Heart right ventricle (tissue), 16 donors: Measurements from ENCODE around the gene MAP3K19. TPM values are rescaled to one million over a fixed set of nuclear protein-coding genes. Genes with fewer than 3 reads are reported as not detected.

ENCODE experiments used
- ATAC-seq, 8 donors: fragments of 200-7000 bp; cut with Tn5 transposase; one replicate each; pipeline ENCODE4 v1.9.1; 2020; ENCODE audit warnings: mild to moderate bottlenecking in 8 of 8, moderate library complexity in 8 of 8, moderate number of reproducible peaks in 1 of 8
- DNase-seq, 2 donors: peaks; one replicate each; pipeline ENCODE4 v3.0.0-alpha.2; 2020
- H3K27ac ChIP-seq, 10 donors: fragments of 200-600 bp; sonication (generic) in 2 of 10; one replicate each; pipeline versions ENCODE4 v1.5.0 to v1.8.0; 2020 to 2022; ENCODE audit warnings: mild to moderate bottlenecking in 3 of 10
- H3K27me3 ChIP-seq, 7 donors: fragments of 200-600 bp; one replicate each; pipeline ENCODE4 v1.8.0; 2021 to 2022; ENCODE audit warnings: mild to moderate bottlenecking in 2 of 7
- H3K36me3 ChIP-seq, 9 donors: fragments of 200-600 bp; sonication (generic) in 1 of 9; one replicate each; pipeline versions ENCODE4 v1.5.0 to v1.8.0; 2020 to 2022; ENCODE audit warnings: mild to moderate bottlenecking in 2 of 9
- H3K4me1 ChIP-seq, 9 donors: fragments of 200-600 bp; sonication (generic) in 1 of 9; one replicate each; pipeline versions ENCODE4 v1.5.0 to v1.8.0; 2020 to 2022; ENCODE audit warnings: mild to moderate bottlenecking in 4 of 9
- H3K4me3 ChIP-seq, 10 donors: fragments of 200-600 bp; sonication (generic) in 2 of 10; one replicate each; pipeline versions ENCODE4 v1.5.0 to v1.8.0; 2020 to 2022; ENCODE audit warnings: mild to moderate bottlenecking in 7 of 10, moderate library complexity in 2 of 10
- H3K9me3 ChIP-seq, 11 donors: fragments of 200-600 bp in 10 of 11; sonication (generic) in 2 of 11; one replicate each; pipeline versions ENCODE4 v1.5.0 to v1.8.0; 2013 to 2022; ENCODE audit warnings: mild to moderate bottlenecking in 2 of 11, control low read depth in 1 of 11, moderate library complexity in 1 of 11
- WGBS, 2 donors: extraction: QIAGEN DNeasy Blood & Tissue Kit; methylation state at CpG; one replicate each; pipeline ENCODE4 v1.1.7; 2013; ENCODE audit warnings: inconsistent platforms in 1 of 2; 5-methylcytosine and 5-hydroxymethylcytosine counted together
- intact Hi-C, 10 donors: fragments of 100-400 bp; cut with DNase I; formaldehyde crosslinking; loops; one replicate each; pipeline versions ENCODE4 v1.11.1 to v1.14.2; 2022
- polyA plus RNA-seq, 2 donors: library from polyadenylated mRNA; stranded (reverse); fragments of 200-250 nt; gene quantifications; one replicate each; pipeline ENCODE4 v1.2.3, GENCODE V29; 2013
- total RNA-seq, 10 donors: library from RNA; stranded (reverse); fragmentation: NEBNext Ultra II Directional in 3 of 10; extraction: Animal tissue kit (Norgen Biotek cat#: 25700) in 3 of 10; gene quantifications; one replicate each; pipeline versions ENCODE4 v1.2.1 to v1.2.4, GENCODE V29; 2021 to 2023
- TF ChIP-seq, protein P1 (sequence below), 9 donors: fragments of 200-600 bp; sonication (generic) in 2 of 9; IDR thresholded peaks; one replicate each; pipeline versions ENCODE4 v1.5.0 to v1.8.0; 2021 to 2022; ENCODE audit warnings: antibody characterized with exemption in 9 of 9, mild to moderate bottlenecking in 5 of 9, moderate library complexity in 1 of 9
- donor health status: Arrhythmogenic right ventricular cardiomyopathy.
- donor health status: ischemic (EF 13 %, LVEDD 7.1; RV severe dilation, severe dysfunction).
- donor health status: healthy with polysubstance abuse.
- donor health status: DM: no; HTN: yes; CAD: no.
- donor health status: DM: no; HTN: no; CAD: no.
- donor health status: ischemic (EF 25% LVEDD 6.9; RV normal size, moderate dysfunction).
- donor health status: ischemic (EF 25% LVEDD 5.7; RV mildly dilated, moderate dysfunction).
- donor health status: healthy.
- donor health status: DM: yes; HTN: yes; CAD: no.
- donor health status: Ischemic cardiomyopathy.
- donor health status: ischemic (EF 35%, LVEDD 5.7; RV mildly dilated, moderate dysfunction).
- donor health status: nonischemic (EF 11% LVEDD 7.7; RV severe dilation, severe dysfunction).
- donor health status: DM: yes; HTN: yes; CAD: no.
- donor health status: PGD.
- donor health status: ischemic (EF 29% LVEDD 5.4; RV normal size, mild dysfunction).
- donor health status: nonischemic (EF 23%, LVEDD 6.1; RV moderate dilation, normal function).

MAP3K19 gene
- total and polyA plus RNA-seq, 12 donors: not detected

GRCh38 chr2:134955744-134956143 lies 91.5 kb downstream of the MAP3K19 start:
- intact Hi-C loops: no loop called here
- no peaks in the 10 kb centered on the region for H3K27me3 ChIP-seq
- no peak overlapping the region for H3K4me3 ChIP-seq
- 92 to 96% methylated on average over 1 of the region's 1 CpG for WGBS, 2 donors
- no peaks in the 10 kb centered on the region for H3K4me1 ChIP-seq
- peaks cover 0 to 83% (median 36%) of the 10 kb centered on the region in 9 donors for H3K36me3 ChIP-seq
- H3K27ac ChIP-seq: no peak overlapping the region
- ATAC-seq (no peak), DNase-seq (no peak)
- H3K9me3 ChIP-seq: no peaks in the 10 kb centered on the region
- TF ChIP-seq, protein P1, sequence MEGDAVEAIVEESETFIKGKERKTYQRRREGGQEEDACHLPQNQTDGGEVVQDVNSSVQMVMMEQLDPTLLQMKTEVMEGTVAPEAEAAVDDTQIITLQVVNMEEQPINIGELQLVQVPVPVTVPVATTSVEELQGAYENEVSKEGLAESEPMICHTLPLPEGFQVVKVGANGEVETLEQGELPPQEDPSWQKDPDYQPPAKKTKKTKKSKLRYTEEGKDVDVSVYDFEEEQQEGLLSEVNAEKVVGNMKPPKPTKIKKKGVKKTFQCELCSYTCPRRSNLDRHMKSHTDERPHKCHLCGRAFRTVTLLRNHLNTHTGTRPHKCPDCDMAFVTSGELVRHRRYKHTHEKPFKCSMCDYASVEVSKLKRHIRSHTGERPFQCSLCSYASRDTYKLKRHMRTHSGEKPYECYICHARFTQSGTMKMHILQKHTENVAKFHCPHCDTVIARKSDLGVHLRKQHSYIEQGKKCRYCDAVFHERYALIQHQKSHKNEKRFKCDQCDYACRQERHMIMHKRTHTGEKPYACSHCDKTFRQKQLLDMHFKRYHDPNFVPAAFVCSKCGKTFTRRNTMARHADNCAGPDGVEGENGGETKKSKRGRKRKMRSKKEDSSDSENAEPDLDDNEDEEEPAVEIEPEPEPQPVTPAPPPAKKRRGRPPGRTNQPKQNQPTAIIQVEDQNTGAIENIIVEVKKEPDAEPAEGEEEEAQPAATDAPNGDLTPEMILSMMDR (IDR thresholded peaks at IDR 0.05): no peak

- no peak for DNase-seq
- intact Hi-C loops: no loop called here
- WGBS, 2 donors: 97% methylated on average over 5 of the region's 5 CpGs
- no peak for ATAC-seq
- Histone ChIP-seq H3K4me1 (no peaks in the 10 kb centered on the region), H3K9me3 (no peaks in the 10 kb centered on the region), H3K36me3 (peaks cover 0 to 100% (median 42%) of the 10 kb centered on the region in 9 donors), H3K27ac (no peak overlapping the region), H3K27me3 (no peaks in the 10 kb centered on the region), H3K4me3 (no peak overlapping the region)
- TF ChIP-seq, protein P1 (IDR thresholded peaks at IDR 0.05): no peak
Observed at GRCh38 chr2:134954065-134954464, 93.2 kb downstream of the MAP3K19 start.

GRCh38 chr2:134952608-134953007 lies 94.6 kb downstream of the MAP3K19 start:
- Histone ChIP-seq H3K27ac (no peak overlapping the region), H3K27me3 (no peaks in the 10 kb centered on the region), H3K9me3 (no peaks in the 10 kb centered on the region), H3K36me3 (peaks cover 0 to 100% (median 55%) of the 10 kb centered on the region in 9 donors), H3K4me1 (no peaks in the 10 kb centered on the region), H3K4me3 (no peak overlapping the region)
- TF ChIP-seq, protein P1 (IDR thresholded peaks at IDR 0.05): no peak
- WGBS, 2 donors: 96 to 97% methylated on average over 3 of the region's 3 CpGs
- no peak for ATAC-seq
- intact Hi-C loops: no loop called here
- DNase-seq: no peak

DNA sequence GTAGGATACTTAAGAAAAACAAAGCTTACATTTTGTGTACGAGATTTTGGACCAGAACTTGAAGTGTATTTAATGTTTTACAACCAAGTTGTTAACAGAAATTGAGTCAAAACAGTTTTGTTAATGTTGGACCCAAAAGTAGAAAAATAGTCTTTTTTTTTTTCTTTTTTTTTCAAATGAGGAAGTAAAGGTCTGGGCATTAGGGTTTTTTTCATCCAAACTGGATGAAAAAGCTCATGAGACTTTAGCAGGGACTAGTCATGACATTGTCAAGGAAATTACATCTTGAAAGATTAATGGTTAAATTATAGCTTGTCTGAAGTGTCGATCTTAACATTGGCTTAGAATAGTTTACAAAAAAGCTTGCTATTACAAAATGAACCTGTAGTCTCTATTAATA lies 96.4 kb downstream of the MAP3K19 start:
- DNase-seq (no peak), ATAC-seq (no peak)
- TF ChIP-seq, protein P1 (IDR thresholded peaks at IDR 0.05): no peak
- Histone ChIP-seq H3K4me1 (no peaks in the 10 kb centered on the region), H3K9me3 (no peaks in the 10 kb centered on the region), H3K4me3 (no peak overlapping the region), H3K27me3 (no peaks in the 10 kb centered on the region), H3K27ac (no peak overlapping the region), H3K36me3 (peaks cover 0 to 100% (median 51%) of the 10 kb centered on the region in 9 donors)
- intact Hi-C loops: no loop called here
- 96 to 97% methylated on average over 2 of the region's 2 CpGs for WGBS, 2 donors
